ENCODE results near the gene KIRREL3.

KIRREL3 gene

GRCh38 chr11:126548581-126549550 lies 451.7 kb downstream of the KIRREL3 start:
- no peak for DNase-seq

DNA sequence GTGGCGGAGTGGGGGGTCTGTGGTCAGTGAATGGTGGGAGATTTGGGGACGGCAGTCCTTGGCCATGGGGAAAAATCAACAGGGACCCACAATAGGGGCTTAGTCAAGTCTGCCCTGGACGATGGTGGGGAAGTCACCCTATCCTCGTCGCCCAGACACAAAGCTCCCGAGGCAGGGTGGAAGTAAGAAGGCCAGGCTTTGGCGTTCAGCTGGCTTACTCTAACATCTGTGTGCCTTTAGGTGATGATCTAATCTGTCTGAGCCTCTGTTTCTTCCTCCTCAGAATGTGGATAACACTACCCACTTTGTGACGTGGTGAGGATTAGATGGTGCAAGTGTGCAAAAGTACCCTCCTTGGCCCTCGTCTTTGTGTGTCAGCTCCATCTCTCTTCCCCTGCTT lies 452.9 kb downstream of the KIRREL3 start:
- no peak for DNase-seq

DNA sequence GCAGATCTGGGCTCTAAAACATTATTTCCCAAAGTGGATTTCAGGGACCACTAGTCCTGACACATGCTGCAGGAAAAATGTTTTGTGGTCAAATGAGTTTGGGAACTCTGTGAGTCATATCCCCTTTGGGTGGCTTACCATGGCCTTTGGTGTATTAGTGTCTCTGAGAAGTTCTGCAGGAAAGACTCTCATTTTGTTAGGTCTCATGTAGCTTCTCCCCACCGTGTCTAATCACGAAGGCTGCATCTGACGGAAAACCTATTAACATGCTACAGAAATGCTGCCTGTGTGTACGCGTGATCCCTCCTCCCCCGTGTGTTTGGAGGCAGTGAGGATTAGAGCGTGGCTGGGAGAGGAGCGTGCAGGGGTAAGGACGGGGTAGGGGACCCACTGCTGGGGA lies 453.4 kb downstream of the KIRREL3 start:
- no peak for DNase-seq

- no peak for DNase-seq
Measured at GRCh38 chr11:126546694-126547093, 453.9 kb downstream of the KIRREL3 start.

DNA sequence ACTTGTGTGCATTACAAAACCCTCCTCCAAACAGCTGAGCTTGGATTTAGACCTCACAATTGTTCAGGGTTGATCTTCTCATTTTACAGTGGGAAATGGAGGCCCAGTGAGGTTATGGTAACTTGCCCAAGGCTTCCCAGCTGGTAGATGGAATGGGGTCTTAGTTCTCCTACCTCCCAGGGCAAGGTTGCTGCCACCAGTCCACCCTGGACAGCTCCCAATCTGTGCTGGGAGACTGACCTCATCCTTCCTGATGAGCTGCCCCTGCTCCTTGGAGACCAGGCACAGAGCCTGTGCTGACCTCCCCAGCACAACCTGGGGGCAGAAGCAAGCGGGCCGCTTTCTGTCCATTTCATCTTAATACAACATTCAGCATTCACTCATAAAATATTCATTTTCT lies 454.4 kb downstream of the KIRREL3 start:
- DNase-seq, result peak; percentile 79

DNA sequence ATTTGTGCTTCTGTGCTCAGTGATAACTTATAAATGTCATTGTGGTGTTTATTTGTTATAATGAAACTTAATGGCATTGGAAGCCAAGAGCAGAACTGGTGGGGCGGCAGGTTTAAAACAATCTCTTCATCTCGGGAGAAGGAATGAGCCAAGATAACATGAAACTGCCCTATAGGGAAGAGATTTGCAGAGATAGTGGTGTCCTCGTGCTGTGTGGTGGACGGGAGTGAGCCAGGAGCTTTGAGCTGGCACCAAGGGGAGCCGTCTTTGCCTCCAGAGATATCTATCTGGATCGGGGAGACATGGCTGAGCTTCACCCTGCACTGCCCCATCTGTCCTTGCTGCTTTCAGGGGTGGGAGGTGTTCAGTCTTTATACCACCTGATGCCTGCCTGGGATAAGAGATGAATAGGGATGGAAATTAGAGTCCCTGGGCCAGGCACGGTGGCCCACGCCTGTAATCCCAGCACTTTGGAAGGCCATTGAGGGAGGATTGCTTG lies 455.5 kb downstream of the KIRREL3 start:
- DNase-seq, result no peak

DNA sequence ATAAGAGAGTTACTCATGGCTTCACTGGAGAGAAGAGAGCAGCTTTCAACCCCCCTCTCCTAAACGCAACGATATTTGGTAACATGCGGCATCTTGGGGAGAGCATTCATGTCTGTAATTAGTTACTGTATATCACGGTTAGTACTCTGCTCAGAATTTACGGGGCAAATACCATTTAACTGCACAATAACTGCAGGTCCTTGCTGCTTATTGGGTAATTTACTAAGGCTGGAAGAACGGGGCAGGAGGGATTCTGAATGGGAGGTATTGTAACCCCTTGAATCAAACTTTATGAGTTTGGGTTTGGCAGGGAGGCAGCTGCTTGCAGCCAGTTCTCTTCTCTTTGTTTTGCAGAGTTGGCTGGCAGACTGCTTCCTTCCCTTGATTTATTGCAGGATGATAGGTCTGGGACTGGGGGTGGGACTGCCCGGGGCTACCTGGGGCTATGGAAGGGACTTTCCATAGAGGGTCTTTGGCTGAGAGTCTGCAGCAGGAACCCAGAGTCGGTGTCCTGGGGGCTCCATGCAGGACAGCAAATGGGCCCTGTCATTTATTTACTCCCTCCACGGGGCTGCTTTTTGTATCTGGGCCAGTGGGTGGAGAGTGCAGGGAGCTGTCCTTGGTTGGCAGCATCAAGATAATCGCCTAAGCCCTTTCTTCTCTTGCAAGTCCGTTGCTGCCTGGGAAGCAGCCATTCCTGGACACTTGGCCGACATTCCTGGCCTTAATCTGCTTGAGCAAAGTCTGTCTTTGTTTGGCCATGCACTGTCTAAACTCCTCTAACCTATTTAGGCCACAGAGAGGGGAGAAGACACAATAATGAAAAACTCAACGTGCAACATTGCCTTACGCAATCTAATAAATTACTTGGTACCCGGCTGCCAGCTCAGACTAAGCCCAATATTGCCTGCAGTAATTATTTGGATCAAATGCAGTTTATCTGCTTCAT lies 456.2 kb downstream of the KIRREL3 start:
- DNase-seq, result peak; percentile 93

- no peak for DNase-seq
Measured at GRCh38 chr11:126543691-126544090, 456.9 kb downstream of the KIRREL3 start.

GRCh38 chr11:126542334-126543015 lies 458.1 kb downstream of the KIRREL3 start:
- DNase-seq, result no peak

GRCh38 chr11:126538071-126538470 lies 462.5 kb downstream of the KIRREL3 start:
- DNase-seq, result no peak

- DNase-seq, result no peak
Measured at GRCh38 chr11:126537492-126537891, 463.1 kb downstream of the KIRREL3 start.

DNA sequence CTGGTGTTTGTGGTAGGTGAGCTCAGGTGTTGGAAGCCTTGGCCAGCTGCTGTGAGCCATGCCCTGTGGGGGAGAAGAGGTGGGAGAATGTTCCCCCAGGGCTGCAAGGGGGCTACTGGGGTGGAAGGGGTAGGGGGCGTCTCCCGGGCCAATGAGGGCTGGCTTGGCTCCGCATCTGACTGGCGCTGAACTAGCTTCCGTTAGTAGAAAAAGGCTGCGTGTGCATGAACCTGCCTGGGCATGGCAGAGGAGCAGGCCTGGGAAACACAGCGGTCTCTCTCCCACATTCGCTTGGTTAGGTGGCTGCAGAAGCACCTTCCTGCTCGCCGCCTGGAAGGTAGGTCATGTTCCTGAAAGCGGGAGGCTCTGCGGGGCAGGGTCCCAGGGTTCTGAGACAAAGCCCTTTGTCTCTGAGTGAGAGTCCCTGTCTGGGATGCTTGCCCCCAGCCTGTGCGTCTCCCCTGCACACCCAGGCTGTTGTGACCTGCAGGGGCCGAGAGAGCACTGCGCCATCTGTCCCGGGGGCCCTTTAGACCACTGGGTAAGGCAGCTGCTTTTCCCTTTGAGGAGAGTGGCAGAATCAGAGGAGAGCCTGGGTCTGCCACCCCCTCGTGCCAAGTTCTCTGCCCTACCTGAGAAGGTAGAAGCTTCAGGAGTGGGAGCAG lies 466.3 kb downstream of the KIRREL3 start:
- no peak for DNase-seq

- no peak for DNase-seq
Measured at GRCh38 chr11:126533560-126533959, 467.0 kb downstream of the KIRREL3 start.

- no peak for DNase-seq
Measured at GRCh38 chr11:126530416-126530815, 470.2 kb downstream of the KIRREL3 start.

DNA sequence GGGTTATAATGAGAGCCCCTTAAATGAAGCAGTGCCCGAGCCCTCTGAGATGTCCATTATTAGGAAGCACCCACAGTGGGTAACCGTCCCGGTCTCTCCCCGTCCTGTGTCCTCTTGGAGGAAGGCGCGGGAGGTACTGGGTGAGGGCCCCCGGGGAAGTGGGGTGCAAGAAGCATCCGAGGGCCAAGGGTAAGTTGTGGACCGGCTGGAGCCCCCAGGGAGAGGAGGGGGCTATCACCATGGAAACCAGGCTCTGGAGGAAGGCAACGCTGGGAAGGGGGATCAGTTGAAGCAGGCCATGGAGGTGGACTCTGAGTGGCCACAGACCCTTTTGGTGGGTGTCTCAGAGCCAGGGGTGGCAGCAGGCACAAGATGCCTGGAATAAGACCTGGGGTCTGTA lies 471.5 kb downstream of the KIRREL3 start:
- no peak for DNase-seq

GRCh38 chr11:126528075-126528474 lies 472.5 kb downstream of the KIRREL3 start:
- no peak for DNase-seq

- no peak for DNase-seq
Measured at GRCh38 chr11:126527651-126528050, 472.9 kb downstream of the KIRREL3 start.

DNA sequence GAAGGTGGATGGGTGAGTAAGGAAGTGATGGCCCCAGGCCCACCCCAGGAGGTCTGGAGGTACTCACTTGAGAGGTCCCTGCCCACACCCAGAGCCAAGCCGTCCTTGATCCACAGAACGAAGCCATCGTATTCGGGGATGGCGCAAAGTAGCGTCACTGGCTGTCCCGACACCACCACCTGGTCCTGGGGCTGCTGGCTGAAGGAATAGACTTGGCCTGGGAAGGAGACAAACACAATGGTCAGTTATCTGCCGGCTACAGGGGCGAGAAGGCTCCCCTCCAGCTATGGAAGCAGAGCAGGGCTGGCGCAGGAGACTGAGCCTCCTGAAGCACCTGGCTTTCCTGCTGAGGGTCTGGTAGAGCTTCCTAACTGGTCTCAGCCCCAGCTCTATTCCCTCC lies 474.1 kb downstream of the KIRREL3 start:
- DNase-seq, result no peak

GRCh38 chr11:126525702-126526101 lies 474.9 kb downstream of the KIRREL3 start:
- no peak for DNase-seq

- no peak for DNase-seq
Measured at GRCh38 chr11:126525216-126525615, 475.4 kb downstream of the KIRREL3 start.

DNA sequence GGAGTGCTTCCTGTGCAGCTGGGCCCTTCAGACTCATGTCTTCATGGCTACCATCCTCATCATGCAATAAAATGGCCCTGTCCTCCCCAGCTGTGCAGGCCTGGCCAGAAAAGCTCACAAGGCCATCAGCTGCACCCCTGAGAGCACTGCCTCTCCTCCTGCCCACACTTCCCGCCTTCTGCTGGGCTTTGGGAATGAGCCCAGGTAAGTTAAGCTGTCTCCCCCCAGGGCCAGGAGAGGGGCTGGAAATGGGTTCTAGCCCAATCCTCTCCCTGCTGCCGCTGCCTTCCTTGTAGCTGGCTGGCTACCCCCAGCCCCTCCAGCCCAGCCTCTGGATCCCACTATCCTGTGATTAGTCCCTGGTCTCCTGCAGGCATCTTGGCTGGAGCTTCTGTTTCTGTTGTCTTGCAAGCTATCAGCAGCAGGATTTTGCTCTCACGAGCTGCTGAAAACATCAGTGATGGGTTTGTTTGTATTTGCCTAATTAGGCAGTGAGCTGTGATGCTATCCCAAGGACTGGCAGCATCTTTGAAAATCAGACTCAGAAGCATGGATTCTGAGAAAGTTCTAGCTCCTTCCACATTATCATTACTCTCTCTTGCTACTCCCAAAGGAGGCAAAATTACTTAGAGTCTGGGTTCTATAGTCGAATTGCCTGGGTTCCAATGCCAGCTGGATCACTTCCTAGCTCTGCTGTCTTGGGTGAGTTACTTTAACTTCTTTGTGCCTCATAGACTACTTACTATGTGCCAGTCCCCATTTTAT lies 476.9 kb downstream of the KIRREL3 start:
- DNase-seq, result no peak

Measured in islet precursor cell (in vitro differentiated cells).